HepG2 (cell line): ENCODE measurements around the gene USP35. TPM values are rescaled to one million over a fixed set of nuclear protein-coding genes. Genes with fewer than 3 reads are reported as not detected.

Source experiments
- ATAC-seq: fragments of 200-7000 bp; cut with Tn5 transposase; 3 replicates; pipeline ENCODE4 v1.9.1; 2020; ENCODE audit warnings: mild to moderate bottlenecking, moderate library complexity
- BruUV-seq: library from RNA; stranded (reverse); fragments of 400-500 nt; replicated peaks from 2 replicates; lab custom pipeline; 2021; lab: Mats Ljungman, UMichigan
- CTCF ChIA-PET: fragments of 300-600 bp; formaldehyde crosslinking; extraction: SDS; loops from one replicate; lab custom pipeline; 2021; ENCODE audit warnings: low total read pairs, inconsistent platforms, low intra/inter-chr PET ratio; lab: Yijun Ruan, JAX
- POLR2A ChIA-PET: fragments of 350-600 bp; sonication (Branson Sonifier 250); formaldehyde crosslinking; loops from one replicate; lab custom pipeline; 2020; ENCODE audit warnings: antibody characterized with exemption, inconsistent platforms; lab: Yijun Ruan, JAX
- DNase-seq: peaks from one replicate; pipeline ENCODE4 v3.0.0-alpha.2; 2015; ENCODE audit warnings: low spot score
- FAIRE-seq: peaks from 3 replicates; lab custom pipeline; 2011; peaks lifted over from hg19 to GRCh38; lab: Jason Lieb, UNC
- H2AFZ ChIP-seq: one replicate; pipeline ENCODE4 v1.6.1; 2011; ENCODE audit warnings: low read length, inconsistent platforms
- H3K27ac ChIP-seq: fragments of 300-600 bp; 3 replicates; pipeline ENCODE4 v1.8.0; 2011; ENCODE audit warnings: mixed run types, mild to moderate bottlenecking, mixed read lengths, low read length, inconsistent platforms; ENCODE audit not compliant: insufficient read depth; ENCODE audit errors: extremely low read length
- H3K27me3 ChIP-seq, 2 experiments: fragments of 200-600 bp in 1 of 2; 2 replicates in 1 of 2; 3 replicates in 1 of 2; pipeline versions ENCODE4 v1.6.0 to v1.8.0; 2011; ENCODE audit warnings: low read length in 2 of 2, mild to moderate bottlenecking in 2 of 2, moderate library complexity in 2 of 2, inconsistent platforms in 1 of 2; ENCODE audit not compliant: insufficient read depth in 2 of 2, control insufficient read depth in 1 of 2
- H3K36me3 ChIP-seq, 2 experiments: fragments of 200-600 bp in 1 of 2; replicated peaks in 1 of 2; 2 replicates in 1 of 2; 3 replicates in 1 of 2; pipeline versions ENCODE4 v1.5.1 to v1.8.0; 2011; ENCODE audit warnings: low read length in 2 of 2, inconsistent platforms in 1 of 2; ENCODE audit not compliant: insufficient read depth in 2 of 2, control insufficient read depth in 1 of 2
- H3K4me1 ChIP-seq: 2 replicates; pipeline ENCODE4 v1.5.1; 2012; ENCODE audit warnings: low read length, inconsistent platforms; ENCODE audit not compliant: insufficient read depth
- H3K4me2 ChIP-seq: 2 replicates; pipeline ENCODE4 v1.6.0; 2011; ENCODE audit warnings: low read depth, low read length, inconsistent platforms
- H3K4me3 ChIP-seq, 3 experiments: fragments of 200-600 bp in 1 of 3; sonication (generic), shearing (Covaris generic) in 1 of 3; replicated peaks in 1 of 3; 2 replicates each; pipeline ENCODE4 v1.5.1; 2011 to 2016; ENCODE audit warnings: low read length in 3 of 3, inconsistent platforms in 2 of 3, low read depth in 2 of 3, mild to moderate bottlenecking in 2 of 3, control low read depth in 1 of 3, mixed read lengths in 1 of 3; ENCODE audit not compliant: insufficient read depth in 1 of 3
- H3K79me2 ChIP-seq: one replicate; pipeline ENCODE4 v1.6.1; 2011; ENCODE audit warnings: low read length, inconsistent platforms; ENCODE audit not compliant: insufficient read depth
- H3K9ac ChIP-seq: 2 replicates; pipeline ENCODE4 v1.6.0; 2011; ENCODE audit warnings: mild to moderate bottlenecking, low read depth, low read length, inconsistent platforms; ENCODE audit not compliant: insufficient read depth
- H3K9me3 ChIP-seq: 2 replicates; pipeline ENCODE4 v1.5.1; 2012; ENCODE audit warnings: mild to moderate bottlenecking, low read length
- H4K20me1 ChIP-seq: 2 replicates; pipeline ENCODE4 v1.6.0; 2011; ENCODE audit warnings: inconsistent platforms, mild to moderate bottlenecking, low read length, moderate library complexity; ENCODE audit not compliant: insufficient read depth
- AHR ChIP-seq: IDR thresholded peaks from 2 replicates; pipeline ENCODE4 v1.6.1; 2018; ENCODE audit warnings: missing genetic modification reagents, missing compliant biosample characterization
- ARNT2 ChIP-seq: sonication (generic); formaldehyde crosslinking; IDR thresholded peaks from 2 replicates; pipeline ENCODE4 v1.8.0; 2022; ENCODE audit warnings: mild to moderate bottlenecking, low read depth, missing genetic modification reagents, moderate library complexity
- HDAC1 ChIP-seq: sonication (generic); formaldehyde crosslinking; IDR thresholded peaks from 2 replicates; pipeline ENCODE4 v1.5.1; 2020; ENCODE audit warnings: mild to moderate bottlenecking, missing genetic modification reagents
- HHEX ChIP-seq: IDR thresholded peaks from 2 replicates; pipeline ENCODE4 v1.6.1; 2016; ENCODE audit warnings: control low read depth
- HNRNPL ChIP-seq: fragments of 200-400 bp; formaldehyde crosslinking; IDR thresholded peaks from 2 replicates; pipeline ENCODE4 v1.6.1; 2017; ENCODE audit warnings: mild to moderate bottlenecking, low read depth, low read length
- NCOR1 ChIP-seq: fragments of 200-600 bp; sonication (generic); IDR thresholded peaks from 2 replicates; pipeline ENCODE4 v1.7.0; 2017; ENCODE audit warnings: antibody characterized with exemption, low read length, borderline replicate concordance
- NR2C2 ChIP-seq: sonication (generic); formaldehyde crosslinking; IDR thresholded peaks from 2 replicates; pipeline ENCODE4 v1.4.0; 2020; ENCODE audit warnings: missing genetic modification reagents, mild to moderate bottlenecking, moderate library complexity, borderline replicate concordance
- ZNF546 ChIP-seq: sonication (generic); formaldehyde crosslinking; conservative IDR thresholded peaks from 2 replicates; pipeline ENCODE4 v1.8.1; 2023; ENCODE audit warnings: mild to moderate bottlenecking, missing genetic modification reagents
- ZNF788 ChIP-seq: sonication (generic); formaldehyde crosslinking; IDR thresholded peaks from 2 replicates; pipeline ENCODE4 v1.5.0; 2020; ENCODE audit warnings: mild to moderate bottlenecking, missing genetic modification reagents, borderline replicate concordance
- WGBS: methylation state at CpG from one replicate; pipeline ENCODE4 v1.1.6; 2017; ENCODE audit warnings: low lambda C conversion rate; 5-methylcytosine and 5-hydroxymethylcytosine counted together
- in situ Hi-C: cut with HindIII; loops from 2 replicates; pipeline ENCODE4 v1.10.0; 2017; ENCODE audit warnings: low pct_unique_long_range_greater_than_20kb; ENCODE audit not compliant: extremely low pct_ligation_motif_present
- intact Hi-C: fragments of 100-400 bp; cut with micrococcal nuclease; formaldehyde crosslinking; loops from one replicate; pipeline ENCODE4 v1.10.0; 2022; ENCODE audit not compliant: unreplicated experiment
- polyA plus RNA-seq, 8 experiments: library from polyadenylated mRNA; depleted of rRNA in 3 of 8; stranded (reverse) in 7 of 8; unstranded in 1 of 8; fragments of >200 nt; fragmentation: Illumina TruSeq in 4 of 8; extraction: Trizol in 4 of 8; gene quantifications; 2 replicates each; pipeline versions ENCODE4 v1.2.1 to v1.2.3, GENCODE V29; 2011 to 2016; ENCODE audit warnings: low read depth in 4 of 8, missing spikeins in 1 of 8, mixed read lengths in 1 of 8; ENCODE audit not compliant: insufficient read depth in 1 of 8
- total RNA-seq, 5 experiments: library from RNA; depleted of rRNA; stranded (reverse); fragments of >200 nt; fragmentation: Illumina TruSeq; extraction: Trizol; gene quantifications; 2 replicates each; pipeline ENCODE4 v1.2.3, GENCODE V29; 2016; ENCODE audit warnings: low read depth in 1 of 5
- TF ChIP-seq, protein P1 (sequence below): sonication (generic); formaldehyde crosslinking; IDR thresholded peaks from 2 replicates; pipeline ENCODE4 v1.5.0; 2020; ENCODE audit warnings: missing genetic modification reagents
- TF ChIP-seq, protein P2 (sequence below): IDR thresholded peaks from 2 replicates; pipeline ENCODE4 v1.6.1; 2012; ENCODE audit warnings: inconsistent platforms
- TF ChIP-seq, protein P3 (sequence below): sonication (generic); formaldehyde crosslinking; IDR thresholded peaks from 2 replicates; pipeline ENCODE4 v1.4.0; 2020; ENCODE audit warnings: missing genetic modification reagents, borderline replicate concordance

Gene USP35
- total and polyA plus RNA-seq, 2 of the 13 experiments (the other 11 are each of a cell fraction or from before 2014, with no cell fraction given) = 4.6 to 7.7 TPM

DNA sequence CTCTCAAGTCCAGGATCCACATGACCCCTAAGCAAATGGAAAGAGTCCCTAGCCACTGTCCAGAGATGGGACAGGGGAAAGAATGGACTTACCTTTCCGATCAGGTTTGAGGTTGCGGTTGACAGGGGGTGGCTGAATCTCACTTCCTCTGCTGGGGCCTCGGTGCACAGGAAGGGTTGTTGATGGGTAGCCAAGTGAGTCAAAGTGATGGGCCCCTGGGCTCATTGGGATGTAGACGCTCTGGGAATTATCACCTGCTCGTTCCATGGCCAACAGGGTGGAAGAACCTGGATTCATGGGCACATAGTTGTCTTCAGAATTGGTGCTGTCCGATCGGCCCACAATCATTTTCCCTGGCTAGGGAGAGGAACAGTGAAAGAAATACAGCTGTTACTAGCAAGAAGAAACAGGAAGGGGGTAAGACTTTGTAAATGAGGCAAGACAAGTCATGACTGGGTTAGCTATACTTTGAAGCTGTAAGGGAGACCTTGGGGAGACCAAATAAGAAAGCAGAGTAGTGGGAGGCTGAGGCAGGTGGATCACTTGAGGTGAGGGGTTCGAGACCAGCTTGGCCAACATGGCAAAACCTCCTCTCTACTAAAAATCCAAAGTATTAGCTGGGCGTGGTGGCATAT, 34.7 kb downstream of the USP35 start:
- Histone ChIP-seq H3K9me3 (no peaks in the 10 kb centered on the region), H3K36me3 (peaks cover 20 to 43% of the 10 kb centered on the region in 2 experiments), H3K9ac (no peak overlapping the region), H3K27me3 (no peaks in the 10 kb centered on the region), H3K4me3 (no peak overlapping the region), H3K79me2 (no peaks in the 10 kb centered on the region), H3K4me1 (no peaks in the 10 kb centered on the region), H4K20me1 (no peaks in the 10 kb centered on the region), H3K27ac (no peak overlapping the region), H2AFZ (no peak overlapping the region), H3K4me2 (no peak overlapping the region)
- DNase-seq = no peak
- no peak for TF ChIP-seq HNRNPL
- TF ChIP-seq, protein P1, sequence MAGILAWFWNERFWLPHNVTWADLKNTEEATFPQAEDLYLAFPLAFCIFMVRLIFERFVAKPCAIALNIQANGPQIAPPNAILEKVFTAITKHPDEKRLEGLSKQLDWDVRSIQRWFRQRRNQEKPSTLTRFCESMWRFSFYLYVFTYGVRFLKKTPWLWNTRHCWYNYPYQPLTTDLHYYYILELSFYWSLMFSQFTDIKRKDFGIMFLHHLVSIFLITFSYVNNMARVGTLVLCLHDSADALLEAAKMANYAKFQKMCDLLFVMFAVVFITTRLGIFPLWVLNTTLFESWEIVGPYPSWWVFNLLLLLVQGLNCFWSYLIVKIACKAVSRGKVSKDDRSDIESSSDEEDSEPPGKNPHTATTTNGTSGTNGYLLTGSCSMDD (CRISPR knock-in tag) = no peak
- no peak for TF ChIP-seq ARNT2 (CRISPR knock-in tag)
- no peak for TF ChIP-seq HDAC1 (CRISPR knock-in tag)
- no peak for TF ChIP-seq NR2C2 (CRISPR knock-in tag)
- no peak for TF ChIP-seq ZNF546 (CRISPR knock-in tag)
- TF ChIP-seq HHEX (CRISPR knock-in tag) = no peak
- TF ChIP-seq, protein P2, sequence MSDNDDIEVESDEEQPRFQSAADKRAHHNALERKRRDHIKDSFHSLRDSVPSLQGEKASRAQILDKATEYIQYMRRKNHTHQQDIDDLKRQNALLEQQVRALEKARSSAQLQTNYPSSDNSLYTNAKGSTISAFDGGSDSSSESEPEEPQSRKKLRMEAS = no peak
- no peak for TF ChIP-seq AHR (CRISPR knock-in tag)
- TF ChIP-seq, protein P3, sequence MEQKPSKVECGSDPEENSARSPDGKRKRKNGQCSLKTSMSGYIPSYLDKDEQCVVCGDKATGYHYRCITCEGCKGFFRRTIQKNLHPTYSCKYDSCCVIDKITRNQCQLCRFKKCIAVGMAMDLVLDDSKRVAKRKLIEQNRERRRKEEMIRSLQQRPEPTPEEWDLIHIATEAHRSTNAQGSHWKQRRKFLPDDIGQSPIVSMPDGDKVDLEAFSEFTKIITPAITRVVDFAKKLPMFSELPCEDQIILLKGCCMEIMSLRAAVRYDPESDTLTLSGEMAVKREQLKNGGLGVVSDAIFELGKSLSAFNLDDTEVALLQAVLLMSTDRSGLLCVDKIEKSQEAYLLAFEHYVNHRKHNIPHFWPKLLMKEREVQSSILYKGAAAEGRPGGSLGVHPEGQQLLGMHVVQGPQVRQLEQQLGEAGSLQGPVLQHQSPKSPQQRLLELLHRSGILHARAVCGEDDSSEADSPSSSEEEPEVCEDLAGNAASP (CRISPR knock-in tag) = no peak
- TF ChIP-seq NCOR1 = no peak
- TF ChIP-seq ZNF788 (CRISPR knock-in tag) = no peak
- no TSS peak for BruUV-seq
- WGBS = 98% methylated on average over 9 of the region's 9 CpGs
- POLR2A ChIA-PET = no interaction called here
- no peak for ATAC-seq
- no peak for FAIRE-seq
- intact Hi-C loops (no loop called here), in situ Hi-C loops (no loop called here)
- CTCF ChIA-PET = no interaction called here
